GM23248 (cell line): ENCODE results near the gene RPL22.

ENCODE experiments used
- EZH2 ChIP-seq: fragments of 200-600 bp; sonication (generic); IDR thresholded peaks from 2 replicates; pipeline ENCODE4 v1.6.1; 2018; ENCODE audit warnings: antibody characterized with exemption, mild to moderate bottlenecking; ENCODE audit not compliant: insufficient read depth, poor library complexity, severe bottlenecking
- EZH2phosphoT487 ChIP-seq: fragments of 200-600 bp; sonication (generic); IDR thresholded peaks from 2 replicates; pipeline ENCODE4 v1.6.1; 2018; ENCODE audit warnings: antibody characterized with exemption, moderate library complexity, mild to moderate bottlenecking, low read depth; ENCODE audit not compliant: insufficient read depth

DNA sequence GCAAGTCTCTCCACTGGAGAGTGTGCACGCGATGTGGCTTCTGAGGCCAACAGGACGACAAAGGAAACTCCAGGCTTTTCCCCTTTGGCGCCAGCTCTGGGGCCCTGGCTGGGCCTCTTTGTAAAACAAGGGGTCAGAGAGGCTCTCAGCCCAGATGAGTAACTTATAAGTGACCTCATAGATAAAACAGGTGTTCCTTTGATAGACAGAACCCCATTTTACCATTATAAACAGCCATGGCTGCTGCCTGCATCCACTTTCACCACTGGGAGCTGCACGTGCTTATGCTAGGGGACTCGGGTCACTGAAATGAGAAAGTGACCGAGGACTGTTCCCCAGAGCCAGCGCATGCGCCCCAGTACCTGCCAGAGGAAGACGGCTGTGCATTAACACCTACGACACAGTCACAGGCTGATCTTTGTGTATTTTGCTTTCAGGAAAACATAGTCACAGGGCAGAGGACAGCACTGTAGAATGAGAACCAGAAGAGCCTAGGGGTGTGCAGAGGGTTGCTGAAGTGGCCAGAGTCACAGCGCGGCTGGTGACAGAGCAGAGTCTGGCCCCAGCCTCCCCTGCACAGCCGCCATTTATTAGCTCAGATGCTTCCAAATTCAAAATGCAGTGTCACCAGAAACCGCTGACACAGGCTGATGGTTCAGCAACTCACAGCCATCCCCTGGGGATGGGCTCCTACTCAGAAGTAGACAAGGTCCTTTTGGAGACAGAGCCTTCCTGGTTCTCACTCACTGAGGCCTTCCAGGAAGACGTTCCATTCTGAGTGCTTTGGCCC, 19.2 kb upstream of the RPL22 start:
- TF ChIP-seq EZH2 (no peak), EZH2phosphoT487 (no peak)
